Measurements from ENCODE around the gene RNF126. TPM values are rescaled to one million over a fixed set of nuclear protein-coding genes. Genes with fewer than 3 reads are reported as not detected.

Gene RNF126
- total RNA-seq, 4 donors from 2014 or later: 96.0 to 118 (median 106) TPM

- no peak within 1 kb of the TSS for H3K27ac ChIP-seq
- no peaks in the 10 kb centered on the region for H3K27me3 ChIP-seq
- DNase-seq (ENCODE audit: low spot score in 2 of 2): peak; percentile 95 to 98
- TF ChIP-seq CTCF (IDR thresholded peaks at IDR 0.05): peak in 1 of 2 donors; percentile 9
- TF ChIP-seq POLR2AphosphoS5 (IDR thresholded peaks at IDR 0.05): no peak
- peaks cover 2% of the 10 kb centered on the region for H3K36me3 ChIP-seq
- H3K9me3 ChIP-seq: no peaks in the 10 kb centered on the region
- peaks cover 11% of the 10 kb centered on the region for H3K4me1 ChIP-seq
- H3K4me3 ChIP-seq: peak within 1 kb of the TSS; percentile 51
- WGBS: 5% methylated on average over 51 of the region's 109 CpGs
Measured at GRCh38 chr19:639253-640160, 23.5 kb downstream of the RNF126 start, which contains the start of gene FGF22. Gene FGF22 (plus strand): TSS chr19:639879. CDS start chr19:639926, 47 bp downstream.

GRCh38 chr19:638906-639252, 24.1 kb downstream of the RNF126 start:
- WGBS: 75% methylated on average over 4 of the region's 17 CpGs
- H3K9me3 ChIP-seq: no peaks in the 10 kb centered on the region
- peaks cover 17% of the 10 kb centered on the region for H3K4me1 ChIP-seq
- no peaks in the 10 kb centered on the region for H3K27me3 ChIP-seq
- DNase-seq (ENCODE audit: low spot score in 2 of 2): no peak
- no peak overlapping the region for H3K27ac ChIP-seq
- no peaks in the 10 kb centered on the region for H3K36me3 ChIP-seq
- TF ChIP-seq POLR2AphosphoS5 (IDR thresholded peaks at IDR 0.05): no peak
- TF ChIP-seq CTCF (IDR thresholded peaks at IDR 0.05): no peak
- peak overlapping the region; percentile 51 for H3K4me3 ChIP-seq

GRCh38 chr19:634975-635652, 27.9 kb downstream of the RNF126 start:
- WGBS: 84% methylated on average over 16 of the region's 16 CpGs
- Histone ChIP-seq H3K27me3 (no peaks in the 10 kb centered on the region), H3K9me3 (no peaks in the 10 kb centered on the region), H3K4me3 (no peak overlapping the region), H3K36me3 (peaks cover 7% of the 10 kb centered on the region), H3K27ac (no peak overlapping the region), H3K4me1 (peaks cover 34% of the 10 kb centered on the region)
- DNase-seq (ENCODE audit: low spot score in 2 of 2): no peak
- TF ChIP-seq POLR2A (IDR thresholded peaks at IDR 0.05) (no peak), POLR2AphosphoS5 (IDR thresholded peaks at IDR 0.05) (no peak), CTCF (IDR thresholded peaks at IDR 0.05) (no peak), EP300 (IDR thresholded peaks at IDR 0.05) (no peak)

DNA sequence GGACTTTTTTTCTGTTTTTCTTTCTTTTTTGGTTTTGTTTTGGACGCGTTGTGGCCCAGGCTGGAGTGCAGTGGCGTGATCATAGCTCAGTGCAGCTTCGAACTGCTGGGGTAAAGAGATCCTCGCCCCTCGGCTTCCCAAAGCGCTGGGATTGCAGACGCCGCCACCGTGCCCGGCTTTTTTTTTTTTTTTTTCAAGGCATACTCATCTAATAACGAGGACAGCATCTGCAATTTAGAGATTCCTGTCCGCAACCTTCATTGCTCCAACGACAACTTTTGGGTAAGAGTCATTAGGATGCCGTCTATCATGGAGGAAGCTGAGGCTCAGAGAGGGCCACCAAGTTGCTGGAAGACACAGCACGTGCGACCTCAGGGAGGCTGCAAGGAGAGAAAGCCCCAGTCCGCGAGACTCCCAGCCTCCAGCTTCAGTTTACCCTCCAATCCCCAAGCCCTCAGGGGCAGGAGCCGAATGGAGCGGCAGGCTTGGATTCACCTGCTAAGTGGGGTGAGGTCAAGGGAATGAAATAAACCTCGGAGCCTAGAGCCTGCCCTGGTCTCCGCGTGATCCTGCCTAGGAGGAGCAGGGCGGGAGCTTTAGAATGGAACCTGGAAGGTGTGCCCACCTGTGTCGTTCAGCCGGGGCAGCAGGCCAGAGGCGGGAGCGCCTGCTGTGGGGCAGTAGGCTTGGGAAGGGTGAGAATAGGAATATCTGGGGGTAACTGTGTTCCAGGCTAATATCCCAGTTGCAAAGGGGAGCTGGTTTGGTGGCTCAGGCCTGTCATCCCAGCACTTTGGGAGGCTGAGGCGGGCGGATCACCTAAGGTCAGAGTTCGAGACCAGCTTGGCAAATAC, 29.0 kb downstream of the RNF126 start:
- Histone ChIP-seq H3K9me3 (no peaks in the 10 kb centered on the region), H3K27me3 (no peaks in the 10 kb centered on the region), H3K4me1 (peaks cover 26% of the 10 kb centered on the region), H3K36me3 (peaks cover 18% of the 10 kb centered on the region), H3K4me3 (peak overlapping the region; percentile 82), H3K27ac (no peak overlapping the region)
- TF ChIP-seq CTCF (IDR thresholded peaks at IDR 0.05): no peak
- no peak for TF ChIP-seq POLR2A (IDR thresholded peaks at IDR 0.05)
- TF ChIP-seq POLR2AphosphoS5 (IDR thresholded peaks at IDR 0.05): no peak
- no peak for TF ChIP-seq EP300 (IDR thresholded peaks at IDR 0.05)
- 21% methylated on average over 25 of the region's 32 CpGs for WGBS
- DNase-seq (ENCODE audit: low spot score in 2 of 2): no peak
